Right hindlimb (tissue), 1 donor: Measurements from ENCODE around the gene ACOT7.
A peak's percentile ranks its signal among the peaks of the same experiment; 100 is the strongest.
"Not testable (repeated sequence)": the region's sequence is repeated elsewhere in the genome, so short reads cannot be mapped to it uniquely, and the experiment has no call there.

Experiments used
- DNase-seq: peaks from one replicate; pipeline ENCODE4 v3.0.0-alpha.2; 2018

Gene ACOT7

DNA sequence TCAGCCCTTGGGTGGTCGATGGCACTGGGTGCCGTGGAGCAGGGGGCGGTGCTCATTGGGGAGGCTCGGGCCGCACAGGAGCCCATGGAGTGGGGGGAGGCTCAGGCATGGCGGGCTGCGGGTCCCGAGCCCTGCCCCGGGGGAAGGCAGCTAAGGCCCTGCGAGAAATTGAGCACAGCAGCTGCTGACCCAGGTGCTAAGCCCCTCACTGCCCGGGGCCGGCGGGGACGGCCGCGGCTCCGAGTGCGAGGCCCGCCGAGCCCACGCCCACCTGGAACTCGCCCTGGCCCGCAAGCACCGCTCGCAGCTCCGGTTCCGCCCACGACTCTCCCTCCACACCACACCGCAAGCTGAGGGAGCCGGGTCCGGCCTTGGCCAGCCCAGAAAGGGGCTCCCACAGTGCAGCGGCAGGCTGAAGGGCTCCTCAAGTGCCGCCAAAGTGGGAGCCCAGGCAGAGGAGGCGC lies 2.2 kb upstream of the ACOT7 start:
- not testable (repeated sequence) for DNase-seq

DNA sequence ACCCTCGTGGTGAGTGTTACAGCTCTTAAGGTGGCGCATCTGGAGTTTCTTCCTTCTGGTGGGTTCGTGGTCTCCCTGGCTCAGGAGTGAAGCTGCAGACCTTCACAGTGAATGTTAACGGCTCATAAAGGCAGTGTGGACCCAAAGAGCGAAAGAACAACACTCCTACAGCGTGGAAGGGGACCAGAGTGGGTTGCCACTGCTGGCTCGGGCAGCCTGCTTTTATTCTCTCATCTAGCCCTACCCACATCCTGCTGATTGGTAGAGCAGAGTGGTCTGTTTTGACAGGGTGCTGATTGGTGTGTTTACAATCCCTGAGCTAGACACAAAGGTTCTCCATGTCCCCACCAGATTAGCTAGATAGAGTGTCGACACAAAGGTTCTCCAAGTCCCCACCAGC lies 1.6 kb upstream of the ACOT7 start:
- DNase-seq: not testable (repeated sequence)

DNA sequence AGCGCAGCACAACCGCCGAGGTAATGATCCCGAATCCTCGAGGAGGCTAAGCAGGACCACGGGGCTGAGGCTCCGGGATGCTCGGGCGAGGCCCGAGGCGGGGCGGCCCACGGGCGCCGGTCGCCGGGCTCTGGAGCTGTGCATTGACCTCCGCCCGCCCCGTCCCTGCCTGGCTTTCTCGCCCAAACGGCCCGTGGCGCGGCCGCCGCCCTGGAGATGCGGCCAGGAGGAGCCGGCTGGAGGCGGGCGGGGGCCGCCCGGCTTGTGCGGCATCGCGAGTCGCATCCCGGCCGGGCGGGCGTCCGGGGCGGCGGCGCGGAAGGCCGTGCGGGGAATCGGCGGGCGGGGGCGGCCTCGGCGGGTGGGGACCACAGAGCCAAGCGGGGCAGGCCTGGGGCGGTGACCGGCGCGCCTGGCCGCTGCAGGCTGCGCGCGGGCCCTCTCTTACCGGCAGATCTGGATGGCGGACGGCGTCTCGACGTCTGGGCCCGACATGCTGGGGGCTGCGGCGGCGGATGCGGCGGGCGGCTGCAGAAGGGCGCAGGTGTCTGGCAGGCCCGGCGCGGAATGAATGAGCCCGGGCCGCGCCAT lies 663 bp downstream of the ACOT7 start:
- DNase-seq: no peak

DNA sequence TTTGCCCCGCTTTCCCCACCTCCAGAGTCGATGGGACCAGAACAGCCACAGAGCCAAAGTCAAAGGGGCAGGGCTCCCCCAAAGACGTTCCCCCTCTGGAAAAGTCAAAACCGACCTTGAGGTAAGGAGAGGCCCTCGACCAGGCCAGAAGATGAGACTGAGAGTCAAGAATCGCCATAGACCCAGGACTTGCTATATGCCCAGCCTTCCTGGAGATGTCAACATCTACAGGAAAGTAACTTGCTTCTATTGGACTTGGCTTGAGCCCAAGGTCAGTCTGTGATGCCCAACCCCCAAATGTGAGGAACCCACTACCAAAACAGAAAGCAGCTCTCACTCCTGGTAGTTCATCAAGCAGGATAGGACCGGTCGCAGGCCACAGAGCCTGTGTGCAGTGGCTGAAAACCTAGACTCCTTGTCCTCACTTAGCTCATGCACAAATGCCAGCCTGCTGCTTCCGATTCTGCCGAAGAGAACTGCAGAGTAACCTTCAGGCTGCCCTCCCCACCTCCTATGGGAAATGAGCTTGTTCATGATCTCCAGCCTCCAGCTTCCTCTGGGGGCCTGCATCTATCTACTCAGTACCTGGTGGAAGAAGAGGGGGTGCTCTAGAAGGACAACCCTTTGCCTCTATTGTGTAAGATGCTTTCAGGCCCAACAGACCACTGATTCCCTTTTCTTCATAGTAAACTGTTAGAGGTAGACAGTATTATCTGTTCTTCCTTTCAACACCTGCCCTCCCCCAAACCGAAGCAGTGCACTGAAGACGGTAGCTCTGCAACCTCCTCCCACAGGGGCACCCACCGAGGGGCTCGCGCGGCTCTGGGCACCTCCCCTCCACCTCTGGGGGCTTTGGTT lies 1.4 kb downstream of the ACOT7 start:
- DNase-seq: no peak

DNA sequence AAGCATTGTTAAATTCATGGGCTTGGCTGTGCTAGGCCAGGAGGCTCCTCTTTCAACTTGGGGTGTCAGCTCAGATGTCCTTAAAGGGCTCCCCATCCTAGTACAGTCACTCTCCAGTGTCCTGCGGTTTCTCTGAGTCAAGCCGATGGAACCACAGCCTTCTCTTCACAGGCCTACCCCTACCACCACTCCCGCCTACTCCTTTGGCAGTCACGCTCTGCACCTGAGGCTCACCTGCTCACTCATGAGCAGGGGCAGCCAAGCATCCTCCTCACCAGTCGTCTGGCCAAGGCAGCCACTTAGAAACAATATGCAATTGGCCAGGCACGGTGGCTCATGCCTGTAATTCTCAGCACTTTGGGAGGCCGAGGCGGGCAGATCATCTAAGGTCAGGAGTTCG lies 3.6 kb downstream of the ACOT7 start:
- no peak for DNase-seq

DNA sequence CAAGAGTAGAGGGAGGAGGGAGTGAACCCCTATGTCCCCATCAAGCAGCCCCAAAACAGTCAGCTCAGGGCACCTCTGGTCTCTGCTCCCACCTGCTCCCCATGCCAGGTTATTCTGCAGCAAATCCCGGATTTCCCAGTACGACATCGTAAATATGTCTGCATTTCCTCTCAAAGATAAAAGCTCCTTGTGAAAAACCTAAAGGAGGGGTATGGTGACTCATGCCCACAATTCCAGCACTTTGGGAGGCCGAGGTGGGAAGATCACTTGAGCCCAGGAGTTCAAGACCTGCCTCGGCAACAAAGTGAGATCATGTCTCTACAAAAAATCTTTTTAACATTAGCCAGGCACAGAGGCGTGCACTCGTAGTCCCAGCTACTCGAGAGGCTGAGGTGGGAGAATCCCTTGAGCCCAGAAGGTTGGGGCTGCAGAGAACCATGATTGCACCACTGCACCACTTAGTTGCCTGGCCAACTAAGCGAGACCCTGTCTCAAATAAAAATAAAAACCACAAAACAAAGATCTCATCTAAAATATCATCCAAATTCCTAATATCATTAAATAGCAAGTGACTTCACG lies 7.1 kb downstream of the ACOT7 start:
- no peak for DNase-seq

DNA sequence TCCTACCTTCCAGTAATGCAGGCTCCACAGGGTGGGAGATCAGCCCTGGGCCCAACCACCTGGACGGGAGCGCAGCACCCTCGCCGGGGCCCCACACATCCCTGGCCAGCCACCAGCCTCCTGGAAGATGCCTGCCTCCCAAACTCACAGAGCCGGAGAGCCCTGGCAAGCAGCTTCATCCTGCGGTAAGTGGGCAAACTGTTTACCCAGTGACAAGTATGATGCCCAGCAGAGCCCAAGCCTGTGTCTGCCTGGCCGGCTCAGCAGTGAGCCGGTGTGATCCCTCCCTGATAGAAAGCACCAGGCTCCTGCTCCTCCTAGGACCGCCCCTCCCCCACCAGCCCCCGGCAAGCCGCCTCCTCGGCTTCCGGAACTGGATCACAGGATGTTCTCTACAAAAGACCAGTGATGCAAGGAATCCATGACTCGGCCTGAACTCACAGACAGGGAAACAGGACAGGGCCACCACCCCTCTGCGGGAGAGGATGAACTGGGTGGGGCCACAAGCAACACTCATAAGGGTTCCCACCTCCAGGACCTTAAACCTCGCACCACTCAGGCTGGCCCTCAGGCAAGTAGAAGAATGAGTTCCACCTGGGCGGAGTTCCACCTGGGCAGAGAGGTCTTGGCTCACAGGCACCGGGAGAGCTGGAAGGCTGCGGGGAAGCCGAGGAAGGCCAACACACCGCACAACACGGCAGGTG lies 7.9 kb downstream of the ACOT7 start:
- peak; percentile 59 for DNase-seq

DNA sequence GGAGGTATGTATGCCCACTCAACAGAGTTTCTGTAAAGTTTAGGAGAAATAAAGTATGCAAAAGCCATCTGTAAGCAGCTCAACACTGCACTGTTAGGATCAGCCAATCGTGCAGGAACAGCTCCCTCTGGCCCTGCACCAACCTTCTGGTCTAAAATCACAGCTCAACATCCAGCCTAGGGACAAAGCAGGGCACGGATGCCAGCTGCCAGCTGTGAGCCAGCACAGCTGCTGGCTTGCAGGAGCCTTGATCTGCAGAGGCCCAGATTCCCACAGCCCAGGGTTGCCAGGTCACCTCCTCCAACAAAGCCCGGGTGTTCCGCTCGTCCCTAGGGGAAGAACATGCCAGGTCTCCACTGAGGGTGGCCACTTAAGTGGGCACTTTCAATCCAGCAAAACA lies 8.6 kb downstream of the ACOT7 start:
- DNase-seq: peak; percentile 82

DNA sequence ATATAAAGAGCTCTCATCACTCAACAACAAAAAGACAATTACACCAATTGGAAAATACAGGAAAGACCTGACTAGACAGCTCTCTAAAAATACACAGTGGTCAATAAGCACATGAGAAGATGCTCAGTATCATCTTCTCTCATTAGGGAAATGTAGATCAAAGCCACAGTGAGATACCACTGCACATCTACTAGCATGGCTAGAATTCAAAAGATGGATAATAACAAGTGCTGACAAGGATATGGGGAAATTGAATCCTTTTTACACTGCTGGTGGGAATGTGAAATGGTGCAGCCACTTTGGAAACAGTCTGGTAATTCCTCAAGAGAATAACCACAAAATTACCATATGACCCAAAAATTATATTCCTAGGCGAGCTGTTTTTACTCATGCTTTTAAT lies 9.4 kb downstream of the ACOT7 start:
- no peak for DNase-seq

DNA sequence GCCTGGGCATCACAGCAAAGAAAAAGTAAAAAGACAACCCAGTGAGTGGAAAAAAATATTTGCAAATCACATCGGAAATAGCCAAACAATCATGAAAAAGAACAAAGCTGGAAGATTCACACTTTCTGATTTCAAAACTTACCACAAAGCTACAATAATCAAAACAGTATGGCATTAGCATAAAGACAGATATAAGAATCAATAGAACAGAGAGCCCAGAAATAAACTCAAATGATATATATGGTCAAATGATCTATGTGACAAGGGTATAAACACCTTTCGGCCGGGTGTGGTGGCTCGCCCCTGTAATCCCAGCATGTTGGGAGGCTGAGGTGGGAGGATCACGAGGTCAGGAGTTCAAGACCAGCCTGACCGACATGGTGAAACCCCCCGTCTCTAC lies 13.5 kb downstream of the ACOT7 start:
- DNase-seq: no peak

DNA sequence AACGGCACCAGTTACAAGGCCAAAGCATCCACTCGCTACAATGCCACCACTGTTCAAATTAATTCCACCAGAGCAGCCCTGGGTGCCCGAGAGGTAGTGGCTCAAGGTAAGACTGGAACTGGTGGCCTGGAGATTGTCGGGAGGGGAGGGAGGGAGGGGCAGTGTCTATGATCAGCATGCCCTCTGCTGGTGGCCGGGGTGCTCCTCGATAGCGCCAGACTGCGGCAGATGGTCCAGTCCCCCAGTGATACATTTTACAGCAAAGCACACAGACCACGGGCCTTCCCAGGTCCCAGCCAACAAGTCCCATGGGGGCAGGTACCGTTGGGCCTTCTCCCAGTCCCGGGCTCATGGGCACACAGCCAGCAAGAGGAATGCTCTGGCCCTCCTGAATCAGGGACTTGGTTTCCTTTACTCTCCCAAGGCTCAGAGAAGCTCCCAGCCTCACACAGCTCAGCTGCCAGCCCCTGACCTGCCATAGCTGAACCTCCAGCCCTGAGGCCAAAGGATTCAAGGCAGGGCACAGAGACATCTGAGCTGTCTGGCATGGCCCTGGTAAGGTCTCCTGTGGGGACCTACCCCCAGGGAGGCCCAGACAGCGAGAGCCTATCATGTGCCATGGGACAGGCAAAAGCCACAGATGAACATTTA lies 15.3 kb downstream of the ACOT7 start:
- DNase-seq: no peak

DNA sequence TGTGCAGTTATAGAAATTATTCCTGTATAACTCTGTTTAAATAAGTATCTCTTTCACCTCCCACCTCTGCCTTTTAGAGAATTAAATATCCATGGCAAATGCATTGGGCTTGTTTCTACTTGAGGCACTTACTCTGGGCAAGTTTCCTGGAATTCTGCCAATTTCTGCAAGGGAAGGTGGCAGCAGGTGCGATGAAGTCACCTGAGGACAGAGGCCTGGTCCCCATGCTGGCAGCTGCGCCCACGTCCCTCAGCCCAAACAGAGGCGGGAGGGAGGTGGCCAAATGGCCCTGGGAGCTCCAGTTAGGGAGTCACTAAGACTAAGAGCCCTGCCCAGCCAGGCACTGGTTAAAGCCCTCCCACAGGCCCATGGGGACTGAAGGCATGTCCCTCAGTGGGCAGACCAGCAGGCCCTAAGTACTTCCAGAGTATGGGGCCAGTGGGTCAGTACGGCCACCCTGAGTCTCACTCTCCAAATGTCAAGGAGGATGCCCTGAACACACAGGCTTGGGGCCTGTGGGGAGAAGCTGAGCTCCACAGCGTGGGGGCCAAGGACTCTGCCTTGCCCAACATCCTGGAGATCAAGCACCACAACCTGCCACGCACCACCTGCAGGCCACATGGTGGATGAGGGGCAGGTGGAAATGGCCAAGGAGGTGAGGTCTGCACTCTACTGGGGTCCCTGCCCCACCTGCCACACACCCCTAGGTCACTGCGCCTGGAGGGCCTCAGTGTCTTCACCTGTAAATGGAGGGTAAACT lies 19.4 kb downstream of the ACOT7 start:
- DNase-seq: no peak

DNA sequence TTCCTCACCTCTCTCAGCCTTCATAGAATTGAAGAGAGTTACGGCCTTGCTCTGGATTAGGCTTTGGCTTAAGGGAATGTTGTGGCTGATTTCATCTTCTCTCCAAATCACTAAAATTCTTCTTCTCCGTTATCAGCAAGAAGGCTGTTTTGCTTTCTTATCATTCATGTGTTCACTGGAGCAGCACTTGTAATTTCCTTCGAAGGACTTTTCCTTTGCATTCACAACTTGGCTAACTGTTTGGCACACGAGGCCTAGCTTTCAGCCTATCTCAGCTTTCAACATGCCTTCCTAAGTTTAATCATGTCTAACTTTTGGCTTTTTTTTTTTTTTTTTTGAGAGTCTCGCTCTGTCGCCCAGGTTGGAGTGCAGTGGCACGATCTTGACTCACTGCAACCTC lies 21.3 kb downstream of the ACOT7 start:
- not testable (repeated sequence) for DNase-seq

DNA sequence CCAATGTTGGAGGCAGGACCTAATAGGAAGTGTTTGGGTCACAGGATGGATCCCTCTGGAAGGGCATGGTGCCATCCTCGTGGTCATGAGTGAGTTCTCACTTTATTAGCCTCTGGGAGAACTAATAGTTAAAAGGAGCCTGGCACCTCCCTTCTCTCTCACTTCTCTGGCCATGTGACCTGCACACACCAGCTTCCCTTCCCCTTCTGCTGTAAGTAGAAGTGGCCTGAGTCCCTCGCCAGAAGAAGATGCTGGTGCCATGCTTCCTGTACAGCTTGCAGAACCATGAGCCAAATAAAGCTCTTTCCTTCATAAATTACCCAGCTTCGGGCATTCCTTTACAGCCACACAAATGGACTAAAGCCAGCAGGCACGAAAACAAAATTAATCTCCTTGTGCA lies 23.6 kb downstream of the ACOT7 start:
- no peak for DNase-seq

DNA sequence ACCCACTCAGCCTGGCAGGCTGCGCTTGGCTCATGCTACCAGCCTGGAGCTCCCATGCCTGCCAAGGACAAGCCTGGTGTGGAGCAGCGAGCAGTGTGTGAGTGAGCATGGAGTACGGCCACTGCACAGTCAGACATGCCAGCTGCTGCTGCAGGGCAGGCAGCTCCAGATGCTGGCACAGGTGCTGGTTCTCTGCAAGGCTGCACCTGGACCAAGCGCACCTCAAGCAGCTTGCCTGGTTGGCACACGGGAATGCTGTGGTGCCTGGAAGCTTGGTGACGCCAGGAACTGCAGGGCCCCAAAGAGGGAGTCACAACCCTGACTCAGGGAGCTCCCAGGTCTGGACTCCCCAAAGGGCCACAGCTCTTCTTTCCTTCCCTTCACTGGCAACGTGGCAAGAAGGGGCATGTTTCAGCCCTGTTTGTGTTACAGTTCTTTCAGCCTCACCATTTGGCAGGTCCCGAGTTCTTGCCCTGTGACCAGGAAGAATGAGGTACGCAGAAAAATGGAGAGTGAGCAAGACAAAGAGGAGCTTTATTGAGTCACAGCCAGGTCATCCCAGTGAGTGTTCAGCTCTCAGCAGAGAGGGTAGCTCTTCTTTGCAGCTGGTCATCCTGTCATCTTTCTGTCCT lies 26.1 kb downstream of the ACOT7 start:
- DNase-seq: no peak

DNA sequence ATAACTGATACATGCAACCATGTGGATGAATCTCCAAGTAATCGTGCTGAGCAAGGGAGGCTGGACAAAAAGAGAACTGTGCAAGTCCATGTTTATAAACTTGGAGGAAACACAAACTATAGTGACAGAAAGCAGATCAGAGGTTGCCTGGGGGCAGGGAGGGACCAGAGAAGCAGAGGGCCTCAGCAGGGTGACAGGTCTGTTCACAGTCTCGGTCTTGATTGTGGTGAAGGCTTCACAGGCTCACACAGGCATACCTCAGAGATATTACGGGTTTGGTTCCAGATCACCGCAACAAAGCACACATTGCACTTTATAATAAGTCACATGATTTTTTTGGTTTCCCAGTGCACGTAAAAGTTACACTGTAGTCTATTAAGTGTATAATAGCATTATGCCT lies 28.5 kb downstream of the ACOT7 start:
- DNase-seq: no peak

DNA sequence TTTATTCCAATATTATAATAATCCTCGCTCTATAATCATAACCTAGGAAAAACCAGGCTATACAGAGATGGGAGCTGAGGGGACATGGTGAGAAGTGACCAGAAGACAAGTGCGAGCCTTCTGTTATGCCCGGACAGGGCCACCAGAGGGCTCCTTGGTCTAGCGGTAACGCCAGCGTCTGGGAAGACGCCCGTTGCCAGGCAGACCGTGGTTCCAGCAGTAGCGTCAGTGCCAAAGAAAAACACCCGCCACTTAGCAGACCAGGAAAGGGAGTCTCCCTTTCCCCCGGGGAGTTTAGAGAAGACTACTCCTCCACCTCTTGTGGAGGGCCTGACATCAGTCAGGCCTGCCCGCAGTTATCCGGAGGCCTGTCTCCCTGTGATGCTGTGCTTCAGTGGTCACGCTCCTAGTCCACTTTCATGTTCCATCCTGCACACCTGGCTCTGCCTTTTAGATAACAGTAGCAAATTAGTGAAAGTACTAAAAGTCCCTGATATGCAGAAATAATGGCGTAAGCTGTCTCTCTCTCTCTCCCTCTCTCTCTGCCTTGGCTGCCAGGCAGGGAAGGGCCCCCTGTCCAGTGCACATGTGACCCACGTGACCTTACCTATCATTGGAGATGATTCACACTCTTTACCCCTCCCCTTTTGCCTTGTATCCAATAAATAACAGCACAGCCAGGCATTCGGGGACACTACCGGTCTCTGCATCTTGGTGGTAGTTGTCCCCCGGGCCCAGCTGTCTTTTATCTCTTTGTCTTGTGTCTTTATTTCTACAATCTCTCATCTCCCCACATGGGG lies 30.3 kb downstream of the ACOT7 start:
- peak; percentile 63 for DNase-seq

DNA sequence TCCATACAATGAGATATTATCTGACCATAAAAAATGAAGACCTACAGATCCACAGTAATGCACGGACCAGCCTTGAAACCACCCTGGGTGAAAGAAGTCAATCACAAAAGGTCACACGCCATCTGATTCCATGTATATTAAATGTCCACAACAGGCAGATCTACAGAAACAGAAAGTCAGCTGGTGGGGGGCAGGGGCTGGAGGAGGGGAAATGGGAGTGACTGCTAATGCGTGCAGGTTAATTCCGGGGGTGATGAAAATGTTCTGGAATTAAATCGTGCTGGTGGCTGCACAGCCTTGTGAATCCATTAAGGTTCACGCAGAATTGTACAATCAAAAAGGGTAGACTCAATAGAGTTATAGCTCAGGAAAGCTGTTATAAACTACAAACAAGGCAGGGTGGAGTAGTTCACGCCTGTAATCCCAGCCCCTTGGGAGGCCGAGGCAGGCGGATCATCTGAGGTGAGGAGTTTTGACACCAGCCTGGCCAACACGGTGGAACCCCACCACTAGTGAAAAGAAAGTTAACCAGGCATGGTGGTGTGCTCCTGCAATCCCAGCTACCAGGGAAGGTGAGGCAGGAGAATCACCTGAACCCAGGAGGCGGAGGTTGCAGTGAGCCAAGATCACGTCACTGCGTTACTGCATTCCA lies 32.3 kb downstream of the ACOT7 start:
- DNase-seq: no peak

DNA sequence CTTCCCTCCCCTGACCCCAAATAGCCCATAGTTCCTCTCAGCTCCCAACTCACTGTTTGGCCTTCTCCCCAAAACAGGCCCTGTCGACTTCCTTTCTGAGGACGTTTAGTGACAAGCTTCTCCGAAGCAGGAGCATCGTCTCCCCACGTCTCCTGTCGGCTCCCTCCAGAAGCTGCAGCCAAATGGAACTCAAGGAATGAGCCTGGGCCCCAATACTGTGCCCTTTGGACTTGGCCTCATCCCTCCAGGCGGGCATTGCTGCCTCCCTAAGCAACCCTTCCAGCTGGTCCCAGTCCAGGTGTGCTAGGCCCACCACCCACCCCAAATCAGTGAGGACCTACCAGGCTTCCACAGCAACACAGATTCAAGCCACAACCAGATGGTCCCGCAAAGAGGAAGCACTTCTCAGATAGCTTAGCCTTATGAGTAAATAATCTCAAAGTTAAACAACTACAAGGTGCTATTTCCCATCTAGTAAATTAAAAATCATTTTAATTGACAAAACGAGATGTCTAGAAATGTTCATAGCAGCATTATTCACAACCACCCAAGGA lies 33.0 kb downstream of the ACOT7 start:
- no peak for DNase-seq

DNA sequence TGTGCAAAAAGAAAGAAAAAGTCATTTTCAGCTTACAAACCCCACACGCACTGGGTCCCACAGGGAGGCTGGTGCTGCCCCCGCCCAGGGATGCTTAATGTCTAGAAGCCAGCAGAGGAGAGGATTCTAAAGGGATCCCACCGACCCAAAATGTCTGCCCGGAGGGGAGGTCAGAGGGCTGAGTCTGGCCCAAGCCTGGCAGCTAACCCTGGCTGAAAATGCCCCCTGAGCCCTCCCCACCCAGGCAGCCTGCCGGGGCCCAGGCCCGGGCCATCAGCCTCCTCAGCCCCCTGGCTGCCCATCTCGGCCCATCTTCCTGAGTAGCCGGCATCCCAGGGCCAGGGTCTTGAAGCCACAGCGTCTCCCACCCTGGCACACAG lies 33.5 kb downstream of the ACOT7 start:
- DNase-seq: no peak
